Neural cell (in vitro differentiated cells): Measurements from ENCODE around the gene COL19A1. TPM values are rescaled to one million over a fixed set of nuclear protein-coding genes. Genes with fewer than 3 reads are reported as not detected.

Experiments
- H2AFZ ChIP-seq: fragments of 200-600, 300-800 bp; sonication (generic), shearing (Covaris generic); 2 replicates; pipeline ENCODE4 v1.6.0; 2014; ENCODE audit warnings: low read depth, mild to moderate bottlenecking, antibody characterized with exemption, low read length, moderate library complexity
- H3F3A ChIP-seq: fragments of 200-600 bp; shearing (Covaris generic); 2 replicates; pipeline ENCODE4 v1.6.1; 2016; ENCODE audit warnings: mild to moderate bottlenecking, moderate library complexity, mixed read lengths, antibody characterized with exemption, low read length; ENCODE audit not compliant: insufficient read depth, poor library complexity, severe bottlenecking
- H3K27ac ChIP-seq: fragments of 200-600, 300-800 bp; sonication (generic), shearing (Covaris generic); 2 replicates; pipeline ENCODE4 v1.5.1; 2014; ENCODE audit warnings: mild to moderate bottlenecking, low read length, moderate library complexity
- H3K27me3 ChIP-seq: fragments of 300-800, 200-600 bp; sonication (generic), shearing (Covaris generic); 2 replicates; pipeline ENCODE4 v1.6.0; 2014; ENCODE audit warnings: mild to moderate bottlenecking, low read depth, low read length, moderate library complexity; ENCODE audit not compliant: insufficient read depth
- H3K36me3 ChIP-seq: fragments of 300-800, 200-600 bp; sonication (generic), shearing (Covaris generic); 2 replicates; pipeline ENCODE4 v1.5.1; 2014; ENCODE audit warnings: mild to moderate bottlenecking, antibody characterized with exemption, low read length, moderate library complexity; ENCODE audit not compliant: insufficient read depth
- H3K4me2 ChIP-seq: fragments of 300-800, 200-600 bp; sonication (generic), shearing (Covaris generic); 2 replicates; pipeline ENCODE4 v1.6.0; 2014; ENCODE audit warnings: mild to moderate bottlenecking, low read length
- H3K4me3 ChIP-seq: fragments of 300-800, 200-600 bp; sonication (generic), shearing (Covaris generic); 2 replicates; pipeline ENCODE4 v1.5.1; 2014; ENCODE audit warnings: mild to moderate bottlenecking, low read length, moderate library complexity
- H3K79me2 ChIP-seq: fragments of 200-600 bp; shearing (Covaris generic); replicated peaks from 2 replicates; pipeline ENCODE4 v1.6.0; 2014; ENCODE audit warnings: mild to moderate bottlenecking, low read length, moderate library complexity; ENCODE audit not compliant: insufficient read depth
- H3K9ac ChIP-seq: fragments of 300-800, 200-600 bp; sonication (generic), shearing (Covaris generic); 2 replicates; pipeline ENCODE4 v1.6.1; 2016; ENCODE audit warnings: mild to moderate bottlenecking, low read length, mixed read lengths
- H3K9me2 ChIP-seq: fragments of 200-600 bp; shearing (Covaris generic); 2 replicates; pipeline ENCODE4 v1.6.1; 2016; ENCODE audit warnings: mild to moderate bottlenecking, low read length, mixed read lengths; ENCODE audit not compliant: insufficient read depth
- H3K9me3 ChIP-seq: fragments of 200-600, 300-800 bp; sonication (generic), shearing (Covaris generic); 2 replicates; pipeline ENCODE4 v1.6.1; 2016; ENCODE audit warnings: mild to moderate bottlenecking, mixed run types, low read length, moderate library complexity, mixed read lengths
- H4K20me1 ChIP-seq: fragments of 200-600 bp; shearing (Covaris generic); 2 replicates; pipeline ENCODE4 v1.6.1; 2016; ENCODE audit warnings: mild to moderate bottlenecking, mixed run types; ENCODE audit not compliant: insufficient read depth
- CTCF ChIP-seq: fragments of 450-650 bp; IDR thresholded peaks from 2 replicates; pipeline ENCODE4 v1.5.1; 2014; ENCODE audit warnings: antibody characterized with exemption, mild to moderate bottlenecking, moderate library complexity; ENCODE audit not compliant: poor library complexity, severe bottlenecking
- EZH2 ChIP-seq: fragments of 200-600, 300-800 bp; shearing (Covaris generic), sonication (generic); IDR thresholded peaks from 2 replicates; pipeline ENCODE4 v1.6.1; 2014; ENCODE audit warnings: antibody characterized with exemption, low read length, borderline replicate concordance, mild to moderate bottlenecking; ENCODE audit not compliant: insufficient read depth, poor library complexity, severe bottlenecking
- MXI1 ChIP-seq: fragments of 450-650 bp; conservative IDR thresholded peaks from 2 replicates; pipeline ENCODE4 v1.6.1; 2014; ENCODE audit warnings: antibody characterized with exemption, mild to moderate bottlenecking; ENCODE audit not compliant: poor library complexity, severe bottlenecking
- RAD21 ChIP-seq: fragments of 450-650 bp; conservative IDR thresholded peaks from 2 replicates; pipeline ENCODE4 v1.6.1; 2014; ENCODE audit warnings: antibody characterized with exemption, mild to moderate bottlenecking, moderate library complexity
- REST ChIP-seq: IDR thresholded peaks from 2 replicates; pipeline ENCODE4 v1.6.1; 2012; ENCODE audit warnings: borderline replicate concordance
- TAF1 ChIP-seq: IDR thresholded peaks from 2 replicates; pipeline ENCODE4 v1.6.1; 2012; ENCODE audit warnings: low read depth
- polyA plus RNA-seq: library from polyadenylated mRNA; depleted of rRNA; stranded (reverse); fragments of >200 nt; gene quantifications from 2 replicates; pipeline ENCODE4 v1.2.3, GENCODE V29; 2014

Gene COL19A1
- polyA plus RNA-seq, 1 donor from 2014 or later = 0.24 TPM

GRCh38 chr6:70033781-70034180 is 167.4 kb downstream of the COL19A1 start:
- Histone ChIP-seq H3F3A (no peaks in the 10 kb centered on the region), H3K36me3 (no peaks in the 10 kb centered on the region), H3K4me2 (no peak overlapping the region), H4K20me1 (no peaks in the 10 kb centered on the region), H3K9ac (no peak overlapping the region), H3K79me2 (no peaks in the 10 kb centered on the region), H2AFZ (no peak overlapping the region), H3K27me3 (no peaks in the 10 kb centered on the region), H3K9me2 (no peaks in the 10 kb centered on the region), H3K9me3 (no peaks in the 10 kb centered on the region), H3K27ac (no peak overlapping the region), H3K4me3 (no peak overlapping the region)
- TF ChIP-seq RAD21 (no peak), EZH2 (no peak), REST (no peak), CTCF (no peak), MXI1 (no peak), TAF1 (no peak)

- Histone ChIP-seq H3K4me2 (no peak overlapping the region), H2AFZ (no peak overlapping the region)
These were observed 171.1 kb downstream of the COL19A1 start for GRCh38 chr6:70037445-70037844.

More at GRCh38 chr6:70037445-70037844, 171.1 kb downstream of the COL19A1 start:
- Histone ChIP-seq H3K27me3 (no peaks in the 10 kb centered on the region), H3K9ac (no peak overlapping the region), H3K9me3 (no peaks in the 10 kb centered on the region), H3K79me2 (no peaks in the 10 kb centered on the region), H3K36me3 (no peaks in the 10 kb centered on the region), H3F3A (no peaks in the 10 kb centered on the region), H3K27ac (no peak overlapping the region), H3K4me3 (no peak overlapping the region), H3K9me2 (no peaks in the 10 kb centered on the region), H4K20me1 (no peaks in the 10 kb centered on the region)
- TF ChIP-seq REST (no peak), CTCF (no peak), RAD21 (no peak)
